Upper lobe of left lung (tissue), 6 donors: ENCODE measurements around the gene ZNF362. TPM values are rescaled to one million over a fixed set of nuclear protein-coding genes. Genes with fewer than 3 reads are reported as not detected.

Experiments used
- ATAC-seq, 2 donors: fragments of 200-7000 bp; cut with Tn5 transposase; one replicate each; pipeline ENCODE4 v1.9.1; 2022; ENCODE audit warnings: mild to moderate bottlenecking in 2 of 2, moderate library complexity in 2 of 2; ENCODE audit not compliant: low FRiP score in 2 of 2
- DNase-seq, 2 donors: peaks; one replicate each; pipeline ENCODE4 v3.0.0-alpha.2; 2019 to 2020
- H3K27ac ChIP-seq, 4 donors: fragments of 200-600 bp; sonication (generic); one replicate each; pipeline ENCODE4 v1.5.1; 2016 to 2019
- H3K27me3 ChIP-seq, 4 donors: fragments of 200-600 bp; sonication (generic); one replicate each; pipeline ENCODE4 v1.5.1; 2017 to 2019
- H3K36me3 ChIP-seq, 4 donors: fragments of 200-600 bp; sonication (generic); one replicate each; pipeline ENCODE4 v1.5.1; 2016 to 2019
- H3K4me1 ChIP-seq, 4 donors: fragments of 200-600 bp; sonication (generic); one replicate each; pipeline ENCODE4 v1.5.1; 2018 to 2019
- H3K4me3 ChIP-seq, 4 donors: fragments of 200-600 bp; sonication (generic); one replicate each; pipeline ENCODE4 v1.5.1; 2017 to 2019; ENCODE audit warnings: mild to moderate bottlenecking in 2 of 4, moderate library complexity in 1 of 4
- H3K9me3 ChIP-seq, 4 donors: fragments of 200-600 bp; sonication (generic); one replicate each; pipeline ENCODE4 v1.5.1; 2018 to 2019
- CTCF ChIP-seq, 6 experiments: fragments of 450-650 bp in 4 of 6; fragments of 200-600 bp in 2 of 6; sonication (generic) in 2 of 6; IDR thresholded peaks; one replicate each; pipeline ENCODE4 v1.5.1; 2016 to 2019; ENCODE audit warnings: antibody characterized with exemption in 6 of 6
- EP300 ChIP-seq, 4 donors: sonication (generic); formaldehyde crosslinking; IDR thresholded peaks; one replicate each; pipeline ENCODE4 v1.5.1; 2017; ENCODE audit warnings: antibody characterized with exemption in 4 of 4, control low read depth in 2 of 4
- POLR2A ChIP-seq, 4 donors: fragments of 450-650 bp; IDR thresholded peaks; one replicate each; pipeline ENCODE4 v1.5.1; 2016 to 2017; ENCODE audit warnings: antibody characterized with exemption in 4 of 4, mild to moderate bottlenecking in 2 of 4
- POLR2AphosphoS5 ChIP-seq, 2 donors: sonication (generic); formaldehyde crosslinking; IDR thresholded peaks; one replicate each; pipeline ENCODE4 v1.5.1; 2017; ENCODE audit warnings: antibody characterized with exemption in 2 of 2
- WGBS, 2 donors: methylation state at CpG; one replicate each; pipeline ENCODE4 v1.1.5; 2017 to 2018; 5-methylcytosine and 5-hydroxymethylcytosine counted together
- total RNA-seq, 6 donors: library from RNA; depleted of rRNA in 4 of 6; stranded (reverse); fragments of >200 nt in 4 of 6; gene quantifications; one replicate each; pipeline versions ENCODE4 v1.1.0 to v1.2.1, GENCODE V29; 2016 to 2021
- donor health status: DM: no; HTN: no; CAD: no; lungs with moderate emphysema.
- donor health status: DM: no; HTN: yes; CAD: no; lungs with severe emphysema.

ZNF362 gene
- total RNA-seq, 6 donors from 2014 or later: 14.9 to 41.0 (median 21.3) TPM

GRCh38 chr1:33222381-33222780, 33.9 kb upstream of the ZNF362 start:
- Histone ChIP-seq H3K27me3 (no peaks in the 10 kb centered on the region), H3K36me3 (no peaks in the 10 kb centered on the region), H3K27ac (no peak overlapping the region), H3K4me3 (no peak overlapping the region), H3K9me3 (peaks cover 0 to 8% (median 6%) of the 10 kb centered on the region in 4 donors), H3K4me1 (peaks cover 4 to 10% (median 10%) of the 10 kb centered on the region in 4 donors)
- 88 to 92% methylated on average over 1 of the region's 1 CpG for WGBS, 2 donors
- TF ChIP-seq POLR2A (IDR thresholded peaks at IDR 0.05) (no peak), EP300 (IDR thresholded peaks at IDR 0.05) (no peak), POLR2AphosphoS5 (IDR thresholded peaks at IDR 0.05) (no peak), CTCF (IDR thresholded peaks at IDR 0.05) (no peak)
- no peak for ATAC-seq
- no peak for DNase-seq

GRCh38 chr1:33224166-33224707, 32.1 kb upstream of the ZNF362 start:
- Histone ChIP-seq H3K27me3 (no peaks in the 10 kb centered on the region), H3K36me3 (no peaks in the 10 kb centered on the region), H3K4me1 (peaks cover 1 to 15% (median 14%) of the 10 kb centered on the region in 4 donors), H3K27ac (no peak overlapping the region), H3K9me3 (peaks cover 0 to 8% (median 6%) of the 10 kb centered on the region in 4 donors), H3K4me3 (no peak overlapping the region)
- ATAC-seq: no peak
- WGBS, 2 donors: 83 to 84% methylated on average over 2 of the region's 2 CpGs
- DNase-seq: no peak
- TF ChIP-seq CTCF (IDR thresholded peaks at IDR 0.05) (no peak), EP300 (IDR thresholded peaks at IDR 0.05) (no peak), POLR2AphosphoS5 (IDR thresholded peaks at IDR 0.05) (no peak), POLR2A (IDR thresholded peaks at IDR 0.05) (no peak)

GRCh38 chr1:33225586-33225985, 30.7 kb upstream of the ZNF362 start:
- Histone ChIP-seq H3K4me3 (no peak overlapping the region), H3K36me3 (no peaks in the 10 kb centered on the region), H3K9me3 (peaks cover 0 to 8% (median 6%) of the 10 kb centered on the region in 4 donors), H3K27ac (no peak overlapping the region), H3K27me3 (no peaks in the 10 kb centered on the region), H3K4me1 (peaks cover 0 to 15% (median 13%) of the 10 kb centered on the region in 4 donors)
- TF ChIP-seq POLR2A (IDR thresholded peaks at IDR 0.05) (no peak), POLR2AphosphoS5 (IDR thresholded peaks at IDR 0.05) (no peak), CTCF (IDR thresholded peaks at IDR 0.05) (no peak), EP300 (IDR thresholded peaks at IDR 0.05) (no peak)
- DNase-seq: no peak
- 83 to 84% methylated on average over 1 of the region's 1 CpG for WGBS, 2 donors
- no peak for ATAC-seq

GRCh38 chr1:33228935-33229487, 27.3 kb upstream of the ZNF362 start:
- Histone ChIP-seq H3K4me1 (peaks cover 0 to 5% (median 4%) of the 10 kb centered on the region in 4 donors), H3K27me3 (no peaks in the 10 kb centered on the region), H3K36me3 (no peaks in the 10 kb centered on the region), H3K4me3 (no peak overlapping the region), H3K27ac (no peak overlapping the region), H3K9me3 (peaks cover 0 to 8% (median 4%) of the 10 kb centered on the region in 4 donors)
- TF ChIP-seq EP300 (IDR thresholded peaks at IDR 0.05) (no peak), POLR2A (IDR thresholded peaks at IDR 0.05) (no peak), POLR2AphosphoS5 (IDR thresholded peaks at IDR 0.05) (no peak), CTCF (IDR thresholded peaks at IDR 0.05) (no peak)
- peak in 1 of 2 donors; percentile 71 for ATAC-seq
- WGBS, 2 donors: 27 to 29% methylated on average over 5 of the region's 5 CpGs
- DNase-seq: no peak

- no peak for TF ChIP-seq POLR2A (IDR thresholded peaks at IDR 0.05)
- Histone ChIP-seq H3K36me3 (no peaks in the 10 kb centered on the region), H3K9me3 (no peaks in the 10 kb centered on the region), H3K27me3 (no peaks in the 10 kb centered on the region), H3K27ac (no peak overlapping the region), H3K4me1 (peaks cover 0 to 9% (median 4%) of the 10 kb centered on the region in 4 donors), H3K4me3 (no peak overlapping the region)
- WGBS, 2 donors: 93 to 95% methylated on average over 7 of the region's 7 CpGs
- DNase-seq: no peak
- ATAC-seq: no peak
These were observed 25.1 kb upstream of the ZNF362 start for GRCh38 chr1:33231166-33231565.
